HepG2 (cell line): ENCODE results near the gene EMC9. TPM values are rescaled to one million over a fixed set of nuclear protein-coding genes. Genes with fewer than 3 reads are reported as not detected.

ENCODE experiments used
- AGO2 ChIP-seq: fragments of 200-400 bp; formaldehyde crosslinking; optimal IDR thresholded peaks from 2 replicates; pipeline ENCODE3; 2017; ENCODE audit warnings: mild to moderate bottlenecking, low read depth, low read length, moderate library complexity
- BRF2 ChIP-seq: sonication (generic); formaldehyde crosslinking; IDR thresholded peaks from 2 replicates; pipeline ENCODE4 v1.8.1; 2022; ENCODE audit warnings: mild to moderate bottlenecking, missing genetic modification reagents
- CAMTA2 ChIP-seq: sonication (generic); formaldehyde crosslinking; IDR thresholded peaks from 2 replicates; pipeline ENCODE4 v1.4.0; 2020; ENCODE audit warnings: mild to moderate bottlenecking, missing genetic modification reagents, borderline replicate concordance
- CBX5 ChIP-seq: sonication (generic); formaldehyde crosslinking; IDR thresholded peaks from 2 replicates; pipeline ENCODE4 v1.4.0; 2020; ENCODE audit warnings: missing genetic modification reagents, borderline replicate concordance
- GZF1 ChIP-seq: sonication (generic); formaldehyde crosslinking; IDR thresholded peaks from 2 replicates; pipeline ENCODE4 v1.5.1; 2020; ENCODE audit warnings: mild to moderate bottlenecking, missing genetic modification reagents
- MED1 ChIP-seq: sonication (generic); formaldehyde crosslinking; IDR thresholded peaks from 2 replicates; pipeline ENCODE4 v1.4.0; 2020; ENCODE audit warnings: missing genetic modification reagents
- MYC ChIP-seq: sonication (generic); formaldehyde crosslinking; IDR thresholded peaks from 2 replicates; pipeline ENCODE4 v1.9.0; 2021; ENCODE audit warnings: missing genetic modification reagents, borderline replicate concordance
- PPARG ChIP-seq: conservative IDR thresholded peaks from 2 replicates; pipeline ENCODE4 v1.6.1; 2016; ENCODE audit warnings: missing biosample characterization, missing genetic modification reagents
- RFX3 ChIP-seq: IDR thresholded peaks from 2 replicates; pipeline ENCODE4 v1.6.1; 2016; ENCODE audit warnings: missing biosample characterization, missing genetic modification reagents
- SAFB2 ChIP-seq: sonication (generic); formaldehyde crosslinking; IDR thresholded peaks from 2 replicates; pipeline ENCODE4 v1.5.1; 2020; ENCODE audit warnings: missing genetic modification reagents, low read depth, mild to moderate bottlenecking, borderline replicate concordance
- SMYD3 ChIP-seq: sonication (generic); formaldehyde crosslinking; IDR thresholded peaks from 2 replicates; pipeline ENCODE4 v1.8.1; 2023; ENCODE audit warnings: mild to moderate bottlenecking, missing genetic modification reagents
- SOX13 ChIP-seq, 3 experiments: fragments of 450-650 bp in 1 of 3; sonication (generic) in 1 of 3; formaldehyde crosslinking in 1 of 3; IDR thresholded peaks in 2 of 3; conservative IDR thresholded peaks in 1 of 3; 2 replicates each; pipeline versions ENCODE4 v1.5.0 to v1.6.1; 2016 to 2020; ENCODE audit warnings: antibody characterized with exemption in 1 of 3, mild to moderate bottlenecking in 1 of 3, missing compliant biosample characterization in 1 of 3, missing genetic modification reagents in 1 of 3, moderate library complexity in 1 of 3
- SOX5 ChIP-seq: IDR thresholded peaks from 2 replicates; pipeline ENCODE4 v1.6.1; 2016; ENCODE audit warnings: borderline replicate concordance
- SRSF1 ChIP-seq: fragments of 200-400 bp; formaldehyde crosslinking; optimal IDR thresholded peaks from 2 replicates; pipeline ENCODE3; 2017; ENCODE audit warnings: mild to moderate bottlenecking, low read depth, low read length, moderate library complexity
- TAF1 ChIP-seq: sonication (generic); formaldehyde crosslinking; IDR thresholded peaks from 2 replicates; pipeline ENCODE4 v1.4.0; 2020; ENCODE audit warnings: missing genetic modification reagents
- TBL1XR1 ChIP-seq: fragments of 150-350 bp; IDR thresholded peaks from 2 replicates; pipeline ENCODE4 v1.6.1; 2014; ENCODE audit warnings: borderline replicate concordance, low read length; ENCODE audit not compliant: partially characterized antibody
- TBP ChIP-seq: sonication (generic); formaldehyde crosslinking; IDR thresholded peaks from 2 replicates; pipeline ENCODE4 v1.5.0; 2020; ENCODE audit warnings: missing genetic modification reagents
- TRIM24 ChIP-seq: sonication (generic); formaldehyde crosslinking; IDR thresholded peaks from 2 replicates; pipeline ENCODE4 v1.8.0; 2022; ENCODE audit warnings: mild to moderate bottlenecking, missing genetic modification reagents
- ZMYM3 ChIP-seq: sonication (generic); formaldehyde crosslinking; IDR thresholded peaks from 2 replicates; pipeline ENCODE4 v1.5.1; 2020; ENCODE audit warnings: mild to moderate bottlenecking, missing genetic modification reagents
- ZNF234 ChIP-seq: sonication (generic); formaldehyde crosslinking; conservative IDR thresholded peaks from 2 replicates; pipeline ENCODE4 v1.5.1; 2020; ENCODE audit warnings: mild to moderate bottlenecking, missing genetic modification reagents
- ZNF333 ChIP-seq: sonication (generic); formaldehyde crosslinking; IDR thresholded peaks from 2 replicates; pipeline ENCODE4 v1.4.0; 2020; ENCODE audit warnings: mild to moderate bottlenecking, missing genetic modification reagents, borderline replicate concordance
- ZNF451 ChIP-seq: sonication (generic); formaldehyde crosslinking; IDR thresholded peaks from 2 replicates; pipeline ENCODE4 v1.5.0; 2020; ENCODE audit warnings: mild to moderate bottlenecking, missing genetic modification reagents
- ZNF761 ChIP-seq: sonication (generic); formaldehyde crosslinking; conservative IDR thresholded peaks from 2 replicates; pipeline ENCODE4 v1.4.0; 2020; ENCODE audit warnings: mild to moderate bottlenecking, missing genetic modification reagents
- ZNF784 ChIP-seq: sonication (generic); formaldehyde crosslinking; IDR thresholded peaks from 2 replicates; pipeline ENCODE4 v1.5.1; 2020; ENCODE audit warnings: missing genetic modification reagents, mild to moderate bottlenecking, borderline replicate concordance
- polyA plus RNA-seq, 8 experiments: library from polyadenylated mRNA; depleted of rRNA in 3 of 8; stranded (reverse) in 7 of 8; unstranded in 1 of 8; fragments of >200 nt; fragmentation: Illumina TruSeq in 4 of 8; extraction: Trizol in 4 of 8; gene quantifications; 2 replicates each; pipeline versions ENCODE4 v1.2.1 to v1.2.3, GENCODE V29; 2011 to 2016; ENCODE audit warnings: low read depth in 4 of 8, missing spikeins in 1 of 8, mixed read lengths in 1 of 8; ENCODE audit not compliant: insufficient read depth in 1 of 8
- total RNA-seq, 5 experiments: library from RNA; depleted of rRNA; stranded (reverse); fragments of >200 nt; fragmentation: Illumina TruSeq; extraction: Trizol; gene quantifications; 2 replicates each; pipeline ENCODE4 v1.2.3, GENCODE V29; 2016; ENCODE audit warnings: low read depth in 1 of 5
- TF ChIP-seq, protein P1 (sequence below): sonication (generic); formaldehyde crosslinking; IDR thresholded peaks from 2 replicates; pipeline ENCODE4 v1.5.0; 2020; ENCODE audit warnings: missing genetic modification reagents

The EMC9 gene
- total and polyA plus RNA-seq, 2 of the 13 experiments (the other 11 are each of a cell fraction or from before 2014, with no cell fraction given) = 60.5 to 78.7 TPM

DNA sequence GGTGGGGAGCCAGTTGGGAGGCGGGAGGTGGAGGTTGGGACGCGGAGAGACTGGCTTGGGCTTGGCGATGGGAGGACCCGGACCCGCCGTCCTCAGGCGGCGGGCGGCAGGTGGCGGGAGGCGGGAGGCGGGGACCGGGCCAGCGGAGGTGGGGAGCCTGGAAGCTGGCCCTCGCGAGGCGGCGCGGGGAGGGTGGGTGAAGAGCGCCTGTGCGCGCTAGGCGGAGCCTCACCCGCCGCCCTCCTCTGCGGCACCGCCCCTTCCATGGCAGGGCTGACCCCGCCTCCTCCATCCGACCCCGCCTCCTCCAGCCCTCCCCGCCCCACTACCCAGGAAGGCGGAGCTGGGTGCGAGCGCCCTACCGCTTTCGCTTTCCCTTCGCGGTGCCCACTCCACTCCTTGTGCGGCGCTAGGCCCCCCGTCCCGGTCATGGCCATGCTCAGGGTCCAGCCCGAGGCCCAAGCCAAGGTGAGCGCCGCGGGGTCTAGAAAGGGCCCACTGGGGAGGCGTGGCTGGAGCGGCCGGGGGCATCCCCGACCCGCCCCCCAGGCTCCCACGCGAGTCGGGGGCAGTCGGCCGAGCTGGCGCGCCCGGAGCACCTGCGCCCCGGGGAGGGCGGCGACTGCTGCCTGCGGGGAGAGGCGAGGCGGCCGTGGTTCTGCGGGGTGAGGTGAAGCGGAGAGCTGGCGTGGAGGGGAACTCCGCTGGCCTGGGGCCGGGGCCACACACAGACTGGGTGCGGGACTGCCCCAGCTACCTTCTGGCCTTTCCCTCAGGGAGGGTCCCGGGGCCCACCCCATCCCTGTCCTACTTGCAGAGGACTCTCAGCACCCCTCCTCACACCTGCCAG, 5.3 kb downstream of the EMC9 start, which contains the start of gene PSME1 (continued):
- TF ChIP-seq AGO2 (peak; percentile 97), ZNF234 (CRISPR knock-in tag) (no peak), TBL1XR1 (no peak), ZNF451 (peak; percentile 97), SAFB2 (CRISPR knock-in tag) (no peak; the same call in none of the 2 replicates), SOX5 (CRISPR knock-in tag) (peak; percentile 49; the same call in 1 of the 2 replicates), CBX5 (CRISPR knock-in tag) (peak; percentile 84; the same call in 1 of the 2 replicates), ZNF761 (CRISPR knock-in tag) (no peak), TRIM24 (no peak), GZF1 (CRISPR knock-in tag) (0 out of 2 replicates have a peak, but pooled peaks have one; percentile 16), RFX3 (CRISPR knock-in tag) (no peak; the same call in 1 of the 2 replicates), TAF1 (peak; percentile 86), SRSF1 (peak; percentile 90), TBP (CRISPR knock-in tag) (peak; percentile 94), CAMTA2 (CRISPR knock-in tag) (peak; percentile 94), SOX13 (IDR thresholded peaks at IDR 0.05) (0 out of 2 replicates have a peak, but pooled peaks have one; percentile 32), SOX13 (CRISPR knock-in tag; conservative IDR thresholded peaks at IDR 0.05 in 1 of 2, IDR thresholded peaks at IDR 0.05 in 1 of 2) (peak in 1 of 2 experiments; percentile 63; a peak in 1 of 4 replicates), MYC (CRISPR knock-in tag) (peak; percentile 94), ZMYM3 (CRISPR knock-in tag) (no peak), BRF2 (peak; percentile 72; the same call in 1 of the 2 replicates), PPARG (CRISPR knock-in tag) (peak; percentile 43), ZNF784 (no peak), SMYD3 (CRISPR knock-in tag) (no peak), ZNF333 (CRISPR knock-in tag) (peak; percentile 98; the same call in 1 of the 2 replicates), MED1 (CRISPR knock-in tag) (peak; percentile 92)
- TF ChIP-seq, protein P1, sequence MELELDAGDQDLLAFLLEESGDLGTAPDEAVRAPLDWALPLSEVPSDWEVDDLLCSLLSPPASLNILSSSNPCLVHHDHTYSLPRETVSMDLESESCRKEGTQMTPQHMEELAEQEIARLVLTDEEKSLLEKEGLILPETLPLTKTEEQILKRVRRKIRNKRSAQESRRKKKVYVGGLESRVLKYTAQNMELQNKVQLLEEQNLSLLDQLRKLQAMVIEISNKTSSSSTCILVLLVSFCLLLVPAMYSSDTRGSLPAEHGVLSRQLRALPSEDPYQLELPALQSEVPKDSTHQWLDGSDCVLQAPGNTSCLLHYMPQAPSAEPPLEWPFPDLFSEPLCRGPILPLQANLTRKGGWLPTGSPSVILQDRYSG (CRISPR knock-in tag) = peak; percentile 93
